Mucosa of descending colon (tissue), 3 donors: ENCODE results near the gene CRMP1. TPM values are rescaled to one million over a fixed set of nuclear protein-coding genes. Genes with fewer than 3 reads are reported as not detected.

ENCODE experiments used
- ATAC-seq: fragments of 200-7000 bp; cut with Tn5 transposase; one replicate; pipeline ENCODE4 v1.9.1; 2020; ENCODE audit warnings: mild to moderate bottlenecking, moderate library complexity
- DNase-seq, 3 donors: peaks; one replicate each; pipeline ENCODE4 v3.0.0-alpha.2; 2020
- H3K36me3 ChIP-seq: fragments of 200-600 bp; one replicate; pipeline ENCODE4 v1.8.0; 2021; ENCODE audit warnings: low read depth, mild to moderate bottlenecking
- H3K4me1 ChIP-seq: fragments of 200-600 bp; one replicate; pipeline ENCODE4 v1.8.0; 2021; ENCODE audit warnings: low read depth, mild to moderate bottlenecking
- H3K4me3 ChIP-seq: fragments of 200-600 bp; one replicate; pipeline ENCODE4 v1.8.0; 2021; ENCODE audit warnings: mild to moderate bottlenecking
- H3K9me3 ChIP-seq: fragments of 200-600 bp; one replicate; pipeline ENCODE4 v1.8.0; 2021; ENCODE audit warnings: mild to moderate bottlenecking
- CTCF ChIP-seq: fragments of 200-600 bp; IDR thresholded peaks from one replicate; pipeline ENCODE4 v1.8.0; 2022; ENCODE audit warnings: antibody characterized with exemption, mild to moderate bottlenecking
- intact Hi-C, 2 donors: fragments of 100-400 bp; cut with DNase I in 1 of 2; cut with micrococcal nuclease in 1 of 2; formaldehyde crosslinking; loops; one replicate each; pipeline versions ENCODE4 v1.11.0 to v1.11.1; 2022; cut with DNase I, micrococcal nuclease
- total RNA-seq, 3 donors: library from RNA; stranded (reverse); fragmentation: NEBNext Ultra II Directional in 2 of 3; extraction: Animal tissue kit (Norgen Biotek cat#: 25700) in 2 of 3; gene quantifications; one replicate each; pipeline versions ENCODE4 v1.2.1 to v1.2.4, GENCODE V29; 2021 to 2023
- donor health status: DM: no; HTN: no; CAD: no; lungs with moderate emphysema.
- donor health status: DM: no; HTN: no; CAD: no.
- donor health status: DM: no; HTN: yes; CAD: no.

CRMP1 gene
- total RNA-seq, 3 donors from 2014 or later, result 0.58 to 4.4 (median 1.0) TPM

- intact Hi-C loops, result no loop called here
- no peaks in the 10 kb centered on the region for H3K9me3 ChIP-seq
- no peak for ATAC-seq
- H3K4me3 ChIP-seq, result no peak overlapping the region
- TF ChIP-seq CTCF, result no peak
- H3K4me1 ChIP-seq, result no peaks in the 10 kb centered on the region
- H3K36me3 ChIP-seq, result no peaks in the 10 kb centered on the region
- DNase-seq, result no peak
Measured at GRCh38 chr4:5869966-5870619, 22.8 kb downstream of the CRMP1 start.

DNA sequence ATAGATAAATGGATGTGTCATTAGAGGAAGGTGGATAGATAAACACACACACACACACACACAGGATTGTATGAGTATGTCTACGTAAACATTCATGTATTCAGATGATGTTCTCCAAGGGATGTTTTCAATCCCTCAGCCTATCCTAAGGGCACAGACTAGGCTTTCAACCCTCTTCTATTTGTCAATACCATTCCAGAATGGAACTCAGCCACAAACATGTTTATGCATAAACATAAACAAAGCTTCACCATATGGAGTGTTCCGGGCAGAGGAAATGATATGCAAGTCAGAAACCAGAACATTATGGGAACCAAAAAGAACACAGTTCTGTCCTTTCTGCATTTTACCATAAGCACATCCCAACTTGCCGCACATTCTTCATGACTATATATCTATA lies 25.0 kb downstream of the CRMP1 start:
- no peaks in the 10 kb centered on the region for H3K9me3 ChIP-seq
- no peak for ATAC-seq
- H3K4me3 ChIP-seq, result no peak overlapping the region
- no peak for DNase-seq
- no peaks in the 10 kb centered on the region for H3K4me1 ChIP-seq
- no peak for TF ChIP-seq CTCF
- intact Hi-C loops, result no loop called here
- no peaks in the 10 kb centered on the region for H3K36me3 ChIP-seq

DNA sequence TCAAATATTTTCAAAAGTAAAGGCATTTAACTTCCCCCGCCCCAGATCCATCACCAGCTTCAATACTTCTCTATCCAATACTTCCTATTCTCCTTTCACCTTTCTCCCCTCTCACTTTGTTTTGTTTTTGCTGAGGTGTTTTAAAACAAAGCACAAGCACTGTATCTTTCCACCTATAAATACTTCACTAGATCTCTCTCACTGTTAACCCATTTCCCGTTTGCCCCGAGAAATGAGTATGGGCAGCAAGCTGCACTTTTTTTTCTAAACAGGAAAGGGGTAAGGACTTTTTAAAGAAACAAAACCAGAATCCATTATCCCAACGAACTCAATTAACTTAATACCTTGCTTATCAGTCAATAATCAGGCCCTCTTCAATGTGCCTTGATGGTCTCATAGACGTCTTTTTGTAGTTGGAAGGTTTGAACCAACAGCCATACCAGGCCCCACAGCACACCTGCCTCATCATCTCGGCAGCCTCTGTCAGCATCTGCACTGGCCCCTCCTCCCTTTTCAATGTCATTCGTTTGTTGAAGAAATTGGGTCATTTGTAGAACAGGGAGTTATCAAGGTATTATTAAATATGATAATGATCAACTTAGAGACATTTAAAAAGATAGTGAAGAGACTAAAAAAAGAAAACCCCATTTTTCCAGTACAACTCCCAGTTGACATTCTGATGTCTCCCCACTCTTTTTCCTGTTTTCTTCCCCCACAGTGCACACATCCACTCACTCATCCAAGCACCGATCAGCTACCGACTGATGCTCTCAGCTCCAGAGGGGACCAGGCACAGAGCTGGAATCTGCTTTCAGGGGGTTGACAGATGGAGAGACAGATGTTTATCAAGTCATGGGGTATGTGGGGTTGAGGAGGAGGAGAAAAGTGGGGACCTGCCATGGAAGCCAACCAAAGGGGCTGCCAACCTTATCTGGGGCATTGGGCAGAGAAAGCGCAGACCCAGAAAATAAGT lies 25.8 kb downstream of the CRMP1 start:
- intact Hi-C loops, result no loop called here
- Histone ChIP-seq H3K4me3 (no peak overlapping the region), H3K9me3 (no peaks in the 10 kb centered on the region), H3K36me3 (no peaks in the 10 kb centered on the region), H3K4me1 (no peaks in the 10 kb centered on the region)
- no peak for TF ChIP-seq CTCF
- DNase-seq, result no peak
- ATAC-seq, result no peak

DNA sequence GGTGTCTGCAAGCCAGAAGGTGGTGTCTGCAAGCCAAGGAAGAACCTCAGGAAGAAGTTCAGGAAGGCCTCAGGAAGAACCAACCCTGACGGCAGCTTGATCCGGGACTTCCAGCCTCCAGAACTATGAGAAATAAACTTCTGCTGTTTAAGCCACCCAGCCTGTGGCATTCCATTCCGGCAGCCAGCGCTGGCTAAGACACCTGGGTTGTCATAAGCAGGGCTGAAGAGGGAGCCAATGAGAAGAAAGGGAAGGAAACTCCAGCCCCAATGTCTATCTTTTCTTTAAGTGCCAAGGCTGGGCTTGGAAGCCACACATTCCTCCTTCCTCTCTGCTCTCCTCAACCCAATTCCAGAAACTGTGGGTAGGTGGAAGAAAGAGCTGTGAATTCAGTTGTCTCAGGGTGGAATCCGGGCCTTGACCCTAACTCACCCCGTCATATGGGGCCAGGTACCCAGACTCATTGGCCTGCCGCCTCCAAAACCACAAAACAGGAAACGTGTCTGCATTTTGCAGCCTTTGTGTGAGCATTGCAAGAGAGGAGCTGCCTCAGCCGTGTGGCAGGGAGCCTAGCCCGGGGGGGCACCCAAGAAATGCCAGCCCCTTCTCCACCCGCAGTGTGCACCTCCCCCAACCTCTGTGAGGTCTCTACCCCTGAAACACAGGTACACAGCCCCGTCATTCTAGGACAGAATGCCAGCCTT lies 26.8 kb downstream of the CRMP1 start:
- H3K9me3 ChIP-seq, result no peaks in the 10 kb centered on the region
- H3K4me1 ChIP-seq, result no peaks in the 10 kb centered on the region
- DNase-seq (no peak), ATAC-seq (no peak)
- H3K36me3 ChIP-seq, result no peaks in the 10 kb centered on the region
- no peak for TF ChIP-seq CTCF
- H3K4me3 ChIP-seq, result no peak overlapping the region
- intact Hi-C loops, result no loop called here

- intact Hi-C loops, result no loop called here
- ATAC-seq, result no peak
Measured at GRCh38 chr4:5863461-5864113, 29.3 kb downstream of the CRMP1 start.

More at GRCh38 chr4:5863461-5864113, 29.3 kb downstream of the CRMP1 start:
- Histone ChIP-seq H3K9me3 (no peaks in the 10 kb centered on the region), H3K4me1 (no peaks in the 10 kb centered on the region), H3K36me3 (no peaks in the 10 kb centered on the region), H3K4me3 (no peak overlapping the region)
- no peak for TF ChIP-seq CTCF
- no peak for DNase-seq
